HepG2 (cell line): ENCODE data around the gene MAN1A1. TPM values are rescaled to one million over a fixed set of nuclear protein-coding genes. Genes with fewer than 3 reads are reported as not detected.

Source experiments
- ATAC-seq: fragments of 200-7000 bp; cut with Tn5 transposase; 3 replicates; pipeline ENCODE4 v1.9.1; 2020; ENCODE audit warnings: mild to moderate bottlenecking, moderate library complexity
- BruUV-seq: library from RNA; stranded (reverse); fragments of 400-500 nt; replicated peaks from 2 replicates; lab custom pipeline; 2021; lab: Mats Ljungman, UMichigan
- CTCF ChIA-PET: fragments of 300-600 bp; formaldehyde crosslinking; extraction: SDS; loops from one replicate; lab custom pipeline; 2021; ENCODE audit warnings: low total read pairs, inconsistent platforms, low intra/inter-chr PET ratio; lab: Yijun Ruan, JAX
- POLR2A ChIA-PET: fragments of 350-600 bp; sonication (Branson Sonifier 250); formaldehyde crosslinking; loops from one replicate; lab custom pipeline; 2020; ENCODE audit warnings: antibody characterized with exemption, inconsistent platforms; lab: Yijun Ruan, JAX
- DNase-seq: peaks from one replicate; pipeline ENCODE4 v3.0.0-alpha.2; 2015; ENCODE audit warnings: low spot score
- FAIRE-seq: peaks from 3 replicates; lab custom pipeline; 2011; peaks lifted over from hg19 to GRCh38; lab: Jason Lieb, UNC
- H2AFZ ChIP-seq: one replicate; pipeline ENCODE4 v1.6.1; 2011; ENCODE audit warnings: low read length, inconsistent platforms
- H3K27ac ChIP-seq: fragments of 300-600 bp; 3 replicates; pipeline ENCODE4 v1.8.0; 2011; ENCODE audit warnings: mixed run types, mild to moderate bottlenecking, mixed read lengths, low read length, inconsistent platforms; ENCODE audit not compliant: insufficient read depth; ENCODE audit errors: extremely low read length
- H3K27me3 ChIP-seq, 2 experiments: fragments of 200-600 bp in 1 of 2; 2 replicates in 1 of 2; 3 replicates in 1 of 2; pipeline versions ENCODE4 v1.6.0 to v1.8.0; 2011; ENCODE audit warnings: low read length in 2 of 2, mild to moderate bottlenecking in 2 of 2, moderate library complexity in 2 of 2, inconsistent platforms in 1 of 2; ENCODE audit not compliant: insufficient read depth in 2 of 2, control insufficient read depth in 1 of 2
- H3K36me3 ChIP-seq, 2 experiments: fragments of 200-600 bp in 1 of 2; replicated peaks in 1 of 2; 2 replicates in 1 of 2; 3 replicates in 1 of 2; pipeline versions ENCODE4 v1.5.1 to v1.8.0; 2011; ENCODE audit warnings: low read length in 2 of 2, inconsistent platforms in 1 of 2; ENCODE audit not compliant: insufficient read depth in 2 of 2, control insufficient read depth in 1 of 2
- H3K4me1 ChIP-seq: 2 replicates; pipeline ENCODE4 v1.5.1; 2012; ENCODE audit warnings: low read length, inconsistent platforms; ENCODE audit not compliant: insufficient read depth
- H3K4me2 ChIP-seq: 2 replicates; pipeline ENCODE4 v1.6.0; 2011; ENCODE audit warnings: low read depth, low read length, inconsistent platforms
- H3K4me3 ChIP-seq, 3 experiments: fragments of 200-600 bp in 1 of 3; sonication (generic), shearing (Covaris generic) in 1 of 3; replicated peaks in 1 of 3; 2 replicates each; pipeline ENCODE4 v1.5.1; 2011 to 2016; ENCODE audit warnings: low read length in 3 of 3, inconsistent platforms in 2 of 3, low read depth in 2 of 3, mild to moderate bottlenecking in 2 of 3, control low read depth in 1 of 3, mixed read lengths in 1 of 3; ENCODE audit not compliant: insufficient read depth in 1 of 3
- H3K79me2 ChIP-seq: one replicate; pipeline ENCODE4 v1.6.1; 2011; ENCODE audit warnings: low read length, inconsistent platforms; ENCODE audit not compliant: insufficient read depth
- H3K9ac ChIP-seq: 2 replicates; pipeline ENCODE4 v1.6.0; 2011; ENCODE audit warnings: mild to moderate bottlenecking, low read depth, low read length, inconsistent platforms; ENCODE audit not compliant: insufficient read depth
- H3K9me3 ChIP-seq: 2 replicates; pipeline ENCODE4 v1.5.1; 2012; ENCODE audit warnings: mild to moderate bottlenecking, low read length
- H4K20me1 ChIP-seq: 2 replicates; pipeline ENCODE4 v1.6.0; 2011; ENCODE audit warnings: inconsistent platforms, mild to moderate bottlenecking, low read length, moderate library complexity; ENCODE audit not compliant: insufficient read depth
- ATF7-NPFF ChIP-seq: sonication (generic); formaldehyde crosslinking; IDR thresholded peaks from 2 replicates; pipeline ENCODE4 v1.8.1; 2023; ENCODE audit warnings: mild to moderate bottlenecking, low read depth, missing genetic modification reagents, moderate library complexity
- BORCS8-MEF2B ChIP-seq: sonication (generic); formaldehyde crosslinking; IDR thresholded peaks from 2 replicates; pipeline ENCODE4 v1.8.0; 2022; ENCODE audit warnings: mild to moderate bottlenecking, missing genetic modification reagents
- ZBED4 ChIP-seq: sonication (generic); formaldehyde crosslinking; IDR thresholded peaks from 2 replicates; pipeline ENCODE4 v1.4.0; 2020; ENCODE audit warnings: missing genetic modification reagents, borderline replicate concordance
- ZKSCAN8 ChIP-seq: IDR thresholded peaks from 2 replicates; pipeline ENCODE4 v1.6.1; 2016; ENCODE audit warnings: borderline replicate concordance, missing genetic modification reagents, missing compliant biosample characterization
- ZNF12 ChIP-seq: sonication (generic); formaldehyde crosslinking; IDR thresholded peaks from 2 replicates; pipeline ENCODE4 v1.5.0; 2020; ENCODE audit warnings: missing genetic modification reagents
- ZNF331 ChIP-seq: sonication (generic); formaldehyde crosslinking; IDR thresholded peaks from 2 replicates; pipeline ENCODE4 v1.4.0; 2020; ENCODE audit warnings: missing genetic modification reagents
- ZNF350 ChIP-seq: sonication (generic); formaldehyde crosslinking; IDR thresholded peaks from 2 replicates; pipeline ENCODE4 v1.4.0; 2020; ENCODE audit warnings: mild to moderate bottlenecking, low read depth, missing genetic modification reagents, borderline replicate concordance
- ZNF746 ChIP-seq: sonication (generic); formaldehyde crosslinking; IDR thresholded peaks from 2 replicates; pipeline ENCODE4 v1.8.0; 2022; ENCODE audit warnings: mild to moderate bottlenecking, missing genetic modification reagents
- ZNF816 ChIP-seq: sonication (generic); formaldehyde crosslinking; IDR thresholded peaks from 2 replicates; pipeline ENCODE4 v1.8.0; 2022; ENCODE audit warnings: missing genetic modification reagents, mild to moderate bottlenecking, borderline replicate concordance
- WGBS: methylation state at CpG from one replicate; pipeline ENCODE4 v1.1.6; 2017; ENCODE audit warnings: low lambda C conversion rate; 5-methylcytosine and 5-hydroxymethylcytosine counted together
- in situ Hi-C: cut with HindIII; loops from 2 replicates; pipeline ENCODE4 v1.10.0; 2017; ENCODE audit warnings: low pct_unique_long_range_greater_than_20kb; ENCODE audit not compliant: extremely low pct_ligation_motif_present
- intact Hi-C: fragments of 100-400 bp; cut with micrococcal nuclease; formaldehyde crosslinking; loops from one replicate; pipeline ENCODE4 v1.10.0; 2022; ENCODE audit not compliant: unreplicated experiment
- polyA plus RNA-seq, 8 experiments: library from polyadenylated mRNA; depleted of rRNA in 3 of 8; stranded (reverse) in 7 of 8; unstranded in 1 of 8; fragments of >200 nt; fragmentation: Illumina TruSeq in 4 of 8; extraction: Trizol in 4 of 8; gene quantifications; 2 replicates each; pipeline versions ENCODE4 v1.2.1 to v1.2.3, GENCODE V29; 2011 to 2016; ENCODE audit warnings: low read depth in 4 of 8, missing spikeins in 1 of 8, mixed read lengths in 1 of 8; ENCODE audit not compliant: insufficient read depth in 1 of 8
- total RNA-seq, 5 experiments: library from RNA; depleted of rRNA; stranded (reverse); fragments of >200 nt; fragmentation: Illumina TruSeq; extraction: Trizol; gene quantifications; 2 replicates each; pipeline ENCODE4 v1.2.3, GENCODE V29; 2016; ENCODE audit warnings: low read depth in 1 of 5
- TF ChIP-seq, protein P1 (sequence below): IDR thresholded peaks from 2 replicates; pipeline ENCODE4 v1.4.0; 2020; ENCODE audit warnings: mild to moderate bottlenecking, missing genetic modification reagents
- TF ChIP-seq, protein P2 (sequence below): sonication (generic); formaldehyde crosslinking; IDR thresholded peaks from 2 replicates; pipeline ENCODE4 v1.4.0; 2020; ENCODE audit warnings: missing genetic modification reagents, borderline replicate concordance
- TF ChIP-seq, protein P3 (sequence below): IDR thresholded peaks from 2 replicates; pipeline ENCODE4 v1.6.1; 2016; ENCODE audit warnings: missing genetic modification reagents, missing compliant biosample characterization

Gene MAN1A1
- total and polyA plus RNA-seq, 2 of the 13 experiments (the other 11 are each of a cell fraction or from before 2014, with no cell fraction given), result 156 to 236 TPM

- in situ Hi-C loops (loop anchor here (5.0 to 25.0 kb wide), 3 partner anchors 199 to 839 kb away; partner anchors contain the start of gene MAN1A1), intact Hi-C loops (loop anchor here (1.0 to 2.0 kb wide), 2 partner anchors 199 to 594 kb away; no protein-coding TSS in a partner anchor)
- ATAC-seq, result peak; percentile 77
- FAIRE-seq, result peak; percentile 81
- H4K20me1 ChIP-seq, result no peaks in the 10 kb centered on the region
- H3K9me3 ChIP-seq, result no peaks in the 10 kb centered on the region
- DNase-seq, result peak; percentile 79
- H3K4me1 ChIP-seq, result peaks cover 50% of the 10 kb centered on the region
- H2AFZ ChIP-seq, result no peak overlapping the region
- H3K79me2 ChIP-seq, result no peaks in the 10 kb centered on the region
- POLR2A ChIA-PET, result interaction anchor here (0.6 to 4.1 kb wide), 7 partner anchors 13 to 199 kb away, joined by 3 to 19 read pairs (median 3); no protein-coding TSS in a partner anchor
- peak overlapping the region; percentile 46 for H3K27ac ChIP-seq
- no peak overlapping the region for H3K9ac ChIP-seq
- H3K4me3 ChIP-seq, result no peak overlapping the region
- no peaks in the 10 kb centered on the region for H3K36me3 ChIP-seq
- no TSS peak for BruUV-seq
- H3K27me3 ChIP-seq, result no peaks in the 10 kb centered on the region
- peak overlapping the region; percentile 37; the same call in 1 of the 2 replicates for H3K4me2 ChIP-seq
- CTCF ChIA-PET, result interaction anchor here (0.6 to 2.8 kb wide), 3 partner anchors 18 to 1684 kb away, joined by 3 to 11 read pairs (median 3); no protein-coding TSS in a partner anchor
- 55% methylated on average over 5 of the region's 5 CpGs for WGBS
- TF ChIP-seq ZNF746, result no peak
- TF ChIP-seq, protein P1, sequence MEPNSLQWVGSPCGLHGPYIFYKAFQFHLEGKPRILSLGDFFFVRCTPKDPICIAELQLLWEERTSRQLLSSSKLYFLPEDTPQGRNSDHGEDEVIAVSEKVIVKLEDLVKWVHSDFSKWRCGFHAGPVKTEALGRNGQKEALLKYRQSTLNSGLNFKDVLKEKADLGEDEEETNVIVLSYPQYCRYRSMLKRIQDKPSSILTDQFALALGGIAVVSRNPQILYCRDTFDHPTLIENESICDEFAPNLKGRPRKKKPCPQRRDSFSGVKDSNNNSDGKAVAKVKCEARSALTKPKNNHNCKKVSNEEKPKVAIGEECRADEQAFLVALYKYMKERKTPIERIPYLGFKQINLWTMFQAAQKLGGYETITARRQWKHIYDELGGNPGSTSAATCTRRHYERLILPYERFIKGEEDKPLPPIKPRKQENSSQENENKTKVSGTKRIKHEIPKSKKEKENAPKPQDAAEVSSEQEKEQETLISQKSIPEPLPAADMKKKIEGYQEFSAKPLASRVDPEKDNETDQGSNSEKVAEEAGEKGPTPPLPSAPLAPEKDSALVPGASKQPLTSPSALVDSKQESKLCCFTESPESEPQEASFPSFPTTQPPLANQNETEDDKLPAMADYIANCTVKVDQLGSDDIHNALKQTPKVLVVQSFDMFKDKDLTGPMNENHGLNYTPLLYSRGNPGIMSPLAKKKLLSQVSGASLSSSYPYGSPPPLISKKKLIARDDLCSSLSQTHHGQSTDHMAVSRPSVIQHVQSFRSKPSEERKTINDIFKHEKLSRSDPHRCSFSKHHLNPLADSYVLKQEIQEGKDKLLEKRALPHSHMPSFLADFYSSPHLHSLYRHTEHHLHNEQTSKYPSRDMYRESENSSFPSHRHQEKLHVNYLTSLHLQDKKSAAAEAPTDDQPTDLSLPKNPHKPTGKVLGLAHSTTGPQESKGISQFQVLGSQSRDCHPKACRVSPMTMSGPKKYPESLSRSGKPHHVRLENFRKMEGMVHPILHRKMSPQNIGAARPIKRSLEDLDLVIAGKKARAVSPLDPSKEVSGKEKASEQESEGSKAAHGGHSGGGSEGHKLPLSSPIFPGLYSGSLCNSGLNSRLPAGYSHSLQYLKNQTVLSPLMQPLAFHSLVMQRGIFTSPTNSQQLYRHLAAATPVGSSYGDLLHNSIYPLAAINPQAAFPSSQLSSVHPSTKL (CRISPR knock-in tag), result peak; percentile 43; the same call in 1 of the 2 replicates
- 0 out of 2 replicates have a peak, but pooled peaks have one; percentile 47 for TF ChIP-seq BORCS8-MEF2B (CRISPR knock-in tag)
- peak; percentile 76 for TF ChIP-seq ZNF331 (CRISPR knock-in tag)
- TF ChIP-seq ATF7-NPFF (CRISPR knock-in tag), result no peak
- TF ChIP-seq, protein P2, sequence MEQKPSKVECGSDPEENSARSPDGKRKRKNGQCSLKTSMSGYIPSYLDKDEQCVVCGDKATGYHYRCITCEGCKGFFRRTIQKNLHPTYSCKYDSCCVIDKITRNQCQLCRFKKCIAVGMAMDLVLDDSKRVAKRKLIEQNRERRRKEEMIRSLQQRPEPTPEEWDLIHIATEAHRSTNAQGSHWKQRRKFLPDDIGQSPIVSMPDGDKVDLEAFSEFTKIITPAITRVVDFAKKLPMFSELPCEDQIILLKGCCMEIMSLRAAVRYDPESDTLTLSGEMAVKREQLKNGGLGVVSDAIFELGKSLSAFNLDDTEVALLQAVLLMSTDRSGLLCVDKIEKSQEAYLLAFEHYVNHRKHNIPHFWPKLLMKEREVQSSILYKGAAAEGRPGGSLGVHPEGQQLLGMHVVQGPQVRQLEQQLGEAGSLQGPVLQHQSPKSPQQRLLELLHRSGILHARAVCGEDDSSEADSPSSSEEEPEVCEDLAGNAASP, result 0 out of 2 replicates have a peak, but pooled peaks have one; percentile 17
- TF ChIP-seq ZNF12, result no peak
- TF ChIP-seq ZNF816 (CRISPR knock-in tag), result no peak
- no peak for TF ChIP-seq ZBED4 (CRISPR knock-in tag)
- no peak for TF ChIP-seq ZNF350 (CRISPR knock-in tag)
- TF ChIP-seq, protein P3, sequence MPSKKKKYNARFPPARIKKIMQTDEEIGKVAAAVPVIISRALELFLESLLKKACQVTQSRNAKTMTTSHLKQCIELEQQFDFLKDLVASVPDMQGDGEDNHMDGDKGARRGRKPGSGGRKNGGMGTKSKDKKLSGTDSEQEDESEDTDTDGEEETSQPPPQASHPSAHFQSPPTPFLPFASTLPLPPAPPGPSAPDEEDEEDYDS (CRISPR knock-in tag), result peak; percentile 28; the same call in 1 of the 2 replicates
- 0 out of 2 replicates have a peak, but pooled peaks have one; percentile 18 for TF ChIP-seq ZKSCAN8
Measured at GRCh38 chr6:119148098-119148824, 201.3 kb downstream of the MAN1A1 start.
